NB4 (cell line): ENCODE data around the gene LCLAT1.

ENCODE experiments used
- DNase-seq: peaks from one replicate; pipeline ENCODE4 v3.0.0; 2010; ENCODE audit warnings: low read depth
- H3K4me3 ChIP-seq: one replicate; pipeline ENCODE4 v1.5.1; 2011; ENCODE audit warnings: mild to moderate bottlenecking, low read depth, low read length, moderate library complexity
- MAX ChIP-seq: IDR thresholded peaks from 2 replicates; pipeline ENCODE4 v1.6.1; 2011; ENCODE audit warnings: low read depth, low read length
- MYC ChIP-seq: IDR thresholded peaks from 2 replicates; pipeline ENCODE4 v1.6.1; 2011; ENCODE audit warnings: low read depth, low read length
- POLR2A ChIP-seq: IDR thresholded peaks from 2 replicates; pipeline ENCODE4 v1.6.1; 2011; ENCODE audit warnings: mild to moderate bottlenecking; ENCODE audit not compliant: insufficient read length; ENCODE audit errors: extremely low read depth
- TF ChIP-seq, protein P1 (sequence below): IDR thresholded peaks from one replicate; pipeline ENCODE4 v1.5.1; 2012; ENCODE audit warnings: low read depth, low read length

LCLAT1 gene

GRCh38 chr2:30445266-30445821 lies 1.7 kb upstream of the LCLAT1 start:
- H3K4me3 ChIP-seq: no peak overlapping the region
- DNase-seq: no peak
- no peak for TF ChIP-seq MAX
- no peak for TF ChIP-seq POLR2A
- TF ChIP-seq, protein P1, sequence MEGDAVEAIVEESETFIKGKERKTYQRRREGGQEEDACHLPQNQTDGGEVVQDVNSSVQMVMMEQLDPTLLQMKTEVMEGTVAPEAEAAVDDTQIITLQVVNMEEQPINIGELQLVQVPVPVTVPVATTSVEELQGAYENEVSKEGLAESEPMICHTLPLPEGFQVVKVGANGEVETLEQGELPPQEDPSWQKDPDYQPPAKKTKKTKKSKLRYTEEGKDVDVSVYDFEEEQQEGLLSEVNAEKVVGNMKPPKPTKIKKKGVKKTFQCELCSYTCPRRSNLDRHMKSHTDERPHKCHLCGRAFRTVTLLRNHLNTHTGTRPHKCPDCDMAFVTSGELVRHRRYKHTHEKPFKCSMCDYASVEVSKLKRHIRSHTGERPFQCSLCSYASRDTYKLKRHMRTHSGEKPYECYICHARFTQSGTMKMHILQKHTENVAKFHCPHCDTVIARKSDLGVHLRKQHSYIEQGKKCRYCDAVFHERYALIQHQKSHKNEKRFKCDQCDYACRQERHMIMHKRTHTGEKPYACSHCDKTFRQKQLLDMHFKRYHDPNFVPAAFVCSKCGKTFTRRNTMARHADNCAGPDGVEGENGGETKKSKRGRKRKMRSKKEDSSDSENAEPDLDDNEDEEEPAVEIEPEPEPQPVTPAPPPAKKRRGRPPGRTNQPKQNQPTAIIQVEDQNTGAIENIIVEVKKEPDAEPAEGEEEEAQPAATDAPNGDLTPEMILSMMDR: no peak

- peak; percentile 29 for DNase-seq
- peak overlapping the region; percentile 87 for H3K4me3 ChIP-seq
- TF ChIP-seq MYC (no peak), POLR2A (no peak), MAX (no peak)
- TF ChIP-seq, protein P1: no peak
These were observed 371 bp upstream of the LCLAT1 start for GRCh38 chr2:30446602-30447148.

- H3K4me3 ChIP-seq: peak overlapping the region; percentile 87
- TF ChIP-seq MYC (no peak), MAX (no peak), POLR2A (no peak)
- TF ChIP-seq, protein P1: no peak
- no peak for DNase-seq
These were observed 1.3 kb downstream of the LCLAT1 start for GRCh38 chr2:30448308-30448707.

DNA sequence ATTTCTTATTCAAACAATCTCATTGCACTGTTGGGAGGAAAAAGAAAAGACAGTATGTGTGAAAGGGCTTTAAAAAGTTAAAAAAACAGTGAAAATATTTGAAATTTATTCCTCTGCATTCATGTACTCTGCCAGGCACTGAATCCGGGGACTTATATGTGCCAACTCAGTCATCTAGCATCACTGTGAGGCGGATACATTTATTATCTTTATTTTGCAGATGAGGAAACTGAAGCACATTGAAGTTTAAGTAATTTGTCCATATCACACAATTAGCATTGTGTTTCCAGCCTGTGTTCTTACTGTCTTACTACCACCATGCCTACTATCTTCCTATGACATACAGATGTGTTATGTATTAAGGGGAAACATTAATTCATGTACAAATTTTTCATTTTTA lies 1.8 kb downstream of the LCLAT1 start:
- DNase-seq: no peak
- TF ChIP-seq POLR2A (no peak), MAX (no peak)
- TF ChIP-seq, protein P1: no peak
- H3K4me3 ChIP-seq: peak overlapping the region; percentile 87

DNA sequence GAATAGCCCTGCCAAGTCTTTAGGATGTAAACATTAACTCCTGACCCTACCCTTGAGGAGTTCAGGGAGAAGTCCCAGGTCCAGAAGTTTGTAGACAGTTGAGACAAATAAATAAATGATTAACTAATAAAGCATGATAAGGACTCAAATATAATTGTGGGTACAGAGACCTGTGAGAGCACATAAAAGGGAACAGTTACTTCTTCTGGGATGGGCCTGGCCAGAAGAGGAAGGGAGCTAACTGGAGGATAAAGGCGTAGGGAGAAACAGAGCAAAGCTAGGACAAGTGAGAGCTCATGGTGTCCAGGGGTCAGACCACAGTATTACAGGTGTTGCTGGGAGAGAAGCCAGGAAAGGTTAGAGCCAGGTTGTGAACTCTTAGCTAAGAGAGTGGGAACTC lies 3.0 kb downstream of the LCLAT1 start:
- DNase-seq: no peak
- H3K4me3 ChIP-seq: no peak overlapping the region
- TF ChIP-seq MYC (no peak), POLR2A (no peak), MAX (no peak)
- TF ChIP-seq, protein P1: no peak
